ENCODE data around the gene IL1RAPL2.

The IL1RAPL2 gene

GRCh38 chrX:105461016-105461415 lies 895.0 kb downstream of the IL1RAPL2 start:
- DNase-seq (ENCODE audit: low read depth in 2 of 2), result no peak

GRCh38 chrX:105462186-105462585 lies 896.2 kb downstream of the IL1RAPL2 start:
- no peak for DNase-seq (ENCODE audit: low read depth in 2 of 2)

GRCh38 chrX:105463473-105463872 lies 897.5 kb downstream of the IL1RAPL2 start:
- DNase-seq (ENCODE audit: low read depth in 2 of 2), result no peak

- no peak for DNase-seq (ENCODE audit: low read depth in 2 of 2)
Observed at GRCh38 chrX:105464618-105465017, 898.6 kb downstream of the IL1RAPL2 start.

DNA sequence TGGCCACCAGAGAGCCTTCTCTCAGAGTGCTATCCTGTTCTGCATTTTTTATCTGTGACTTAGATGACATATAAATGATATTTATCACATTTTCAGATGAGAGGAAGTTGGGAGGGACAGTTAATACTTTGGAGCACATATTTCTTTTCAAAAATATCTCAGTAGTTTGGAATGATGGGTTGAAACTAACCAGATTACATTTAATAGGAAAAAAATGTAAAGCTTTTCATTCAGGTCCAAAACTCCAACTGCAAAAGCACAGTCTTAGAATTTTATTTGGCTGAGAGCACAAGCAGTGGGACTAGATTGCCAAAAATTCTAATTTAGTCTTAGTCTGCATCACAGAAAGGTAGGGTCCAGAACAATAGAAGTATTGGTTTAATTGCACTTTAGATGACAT lies 902.7 kb downstream of the IL1RAPL2 start:
- no peak for DNase-seq (ENCODE audit: low read depth in 2 of 2)

- DNase-seq (ENCODE audit: low read depth in 2 of 2), result no peak
Observed at GRCh38 chrX:105471597-105471996, 905.6 kb downstream of the IL1RAPL2 start.

DNA sequence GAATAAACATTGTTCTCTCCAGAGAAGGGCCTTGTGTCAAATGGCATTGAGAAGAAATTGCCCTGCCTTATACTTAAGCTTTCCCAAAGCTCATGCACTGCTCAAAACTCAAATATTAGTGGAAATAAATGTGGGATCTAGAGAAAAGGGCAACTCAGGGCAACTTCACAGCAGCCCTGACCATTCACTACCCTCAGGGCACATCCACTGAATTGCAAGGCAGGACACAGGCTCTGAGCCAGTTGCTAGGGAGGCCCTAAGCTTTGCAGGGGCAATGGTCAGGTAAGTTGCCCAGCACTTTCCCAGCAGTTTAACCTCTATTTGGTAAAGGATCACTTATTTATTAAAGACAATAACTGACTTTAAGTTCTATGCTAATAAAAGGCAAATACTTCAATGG lies 909.8 kb downstream of the IL1RAPL2 start:
- DNase-seq (ENCODE audit: low read depth in 2 of 2), result no peak

DNA sequence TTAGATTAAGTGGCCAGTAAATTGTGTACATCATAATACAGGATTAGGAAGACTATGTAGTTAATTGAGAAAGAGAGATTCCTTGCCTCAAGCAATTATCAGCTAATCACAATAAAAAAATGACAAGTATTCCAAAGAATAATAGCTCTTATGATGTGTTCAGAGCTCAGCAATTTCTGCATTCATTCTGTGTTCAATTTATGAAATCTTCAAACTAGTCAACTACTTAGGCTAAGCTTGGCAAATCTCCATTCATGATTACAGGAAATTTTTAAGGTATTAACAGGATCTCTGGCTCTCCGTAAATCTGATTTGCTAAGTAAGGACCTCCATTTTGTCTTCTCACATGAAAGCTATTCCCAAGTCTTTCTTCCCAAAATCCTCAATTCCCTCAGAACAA lies 911.4 kb downstream of the IL1RAPL2 start:
- no peak for DNase-seq (ENCODE audit: low read depth in 2 of 2)

GRCh38 chrX:105480646-105481310 lies 914.8 kb downstream of the IL1RAPL2 start:
- DNase-seq (ENCODE audit: low read depth in 2 of 2), result no peak

DNA sequence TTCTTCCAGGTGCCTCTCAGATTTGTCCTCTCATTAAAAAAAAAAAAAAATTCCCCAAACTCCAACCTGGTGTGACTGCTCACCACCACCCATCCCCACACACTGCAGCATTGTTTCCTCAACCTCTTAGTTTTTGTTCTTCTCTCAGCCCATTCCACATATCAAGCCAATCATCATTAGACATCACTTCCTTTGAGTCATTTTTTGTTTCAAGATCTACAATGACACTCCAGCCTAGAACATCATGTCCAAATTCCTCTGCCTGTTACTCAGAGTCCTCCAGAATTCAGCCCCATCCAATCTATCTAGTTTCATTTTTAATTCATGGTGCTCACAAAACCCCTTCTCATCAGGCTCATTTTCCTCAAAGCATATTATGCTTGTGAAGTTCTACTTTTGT lies 917.0 kb downstream of the IL1RAPL2 start:
- no peak for DNase-seq (ENCODE audit: low read depth in 2 of 2)

DNA sequence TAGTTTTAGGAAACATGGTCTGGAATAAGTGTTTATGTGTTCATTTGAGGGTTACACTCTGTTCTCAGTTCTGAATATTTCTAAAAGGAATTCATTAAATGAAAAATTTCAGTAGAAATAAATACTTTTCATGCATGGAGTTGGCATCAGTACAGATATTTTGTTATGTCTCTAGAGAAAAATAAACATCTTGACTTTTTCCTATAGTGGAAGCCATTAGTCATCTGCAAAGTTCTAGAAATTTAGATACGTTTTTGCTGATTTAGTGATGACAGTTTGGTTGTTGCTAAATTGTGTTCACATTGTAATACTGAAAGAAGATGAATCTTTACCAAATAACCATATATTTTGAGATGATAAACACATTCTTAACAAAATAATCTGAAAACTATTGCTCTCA lies 922.7 kb downstream of the IL1RAPL2 start:
- no peak for DNase-seq (ENCODE audit: low read depth in 2 of 2)

DNA sequence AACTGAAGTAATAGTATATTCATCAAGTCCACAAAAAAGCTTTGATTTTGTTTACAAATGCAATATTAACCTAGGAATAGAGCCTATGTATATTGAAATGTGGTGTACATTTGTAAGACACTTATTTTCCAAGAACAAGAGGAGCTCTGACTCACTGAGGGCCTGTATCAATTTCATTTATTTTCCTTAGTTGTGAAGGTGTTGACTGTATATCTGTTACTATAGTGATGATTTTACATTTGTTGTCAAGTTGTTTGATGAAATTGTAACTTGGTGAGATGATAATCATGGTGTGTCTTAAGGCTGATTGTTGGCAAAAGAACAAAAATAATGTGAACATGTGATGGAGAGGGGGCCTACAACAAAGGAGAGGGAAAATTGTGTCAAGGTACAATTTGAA lies 929.4 kb downstream of the IL1RAPL2 start:
- no peak for DNase-seq (ENCODE audit: low read depth in 2 of 2)

GRCh38 chrX:105502336-105502735 lies 936.3 kb downstream of the IL1RAPL2 start:
- no peak for DNase-seq (ENCODE audit: low read depth in 2 of 2)

DNA sequence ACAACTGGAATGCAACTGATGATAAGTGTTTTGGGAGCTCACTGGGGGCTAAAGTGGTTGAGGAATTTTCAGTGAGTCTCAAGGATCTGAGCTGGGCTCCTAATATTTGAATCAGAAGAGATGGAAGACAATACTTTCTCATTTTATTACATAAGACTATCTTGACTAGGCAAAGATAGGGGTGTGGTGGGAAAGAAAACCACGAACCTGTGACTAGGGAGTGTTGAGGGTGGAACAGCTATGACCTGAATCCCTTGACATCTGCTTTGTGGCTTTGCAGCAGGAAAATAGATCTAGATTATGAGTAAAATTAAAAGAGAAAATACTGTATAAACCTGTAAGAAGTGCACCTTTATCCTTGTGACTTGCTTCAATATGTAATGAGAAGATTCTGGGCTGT lies 949.6 kb downstream of the IL1RAPL2 start:
- DNase-seq (ENCODE audit: low read depth in 2 of 2), result no peak

- no peak for DNase-seq (ENCODE audit: low read depth in 2 of 2)
Observed at GRCh38 chrX:105526431-105526830, 960.4 kb downstream of the IL1RAPL2 start.

DNA sequence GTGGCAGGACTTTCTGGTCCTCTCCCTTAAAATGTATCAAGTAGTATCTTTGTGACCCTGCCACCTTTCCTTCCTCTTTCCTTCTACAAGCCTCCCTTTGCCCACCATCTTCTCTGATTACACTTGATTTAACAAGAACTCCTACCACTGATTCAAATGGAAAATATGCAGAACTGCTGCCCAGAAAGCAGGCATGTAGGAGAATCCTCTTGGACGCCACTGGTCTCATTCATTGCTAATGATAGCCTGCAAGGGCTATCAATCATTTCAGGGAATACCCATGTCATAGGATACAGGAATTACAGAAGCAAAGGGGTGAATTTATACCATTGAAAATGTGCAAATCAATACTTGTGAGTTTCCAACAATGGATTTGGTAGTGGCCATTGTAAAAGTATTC lies 961.8 kb downstream of the IL1RAPL2 start:
- no peak for DNase-seq (ENCODE audit: low read depth in 2 of 2)

DNA sequence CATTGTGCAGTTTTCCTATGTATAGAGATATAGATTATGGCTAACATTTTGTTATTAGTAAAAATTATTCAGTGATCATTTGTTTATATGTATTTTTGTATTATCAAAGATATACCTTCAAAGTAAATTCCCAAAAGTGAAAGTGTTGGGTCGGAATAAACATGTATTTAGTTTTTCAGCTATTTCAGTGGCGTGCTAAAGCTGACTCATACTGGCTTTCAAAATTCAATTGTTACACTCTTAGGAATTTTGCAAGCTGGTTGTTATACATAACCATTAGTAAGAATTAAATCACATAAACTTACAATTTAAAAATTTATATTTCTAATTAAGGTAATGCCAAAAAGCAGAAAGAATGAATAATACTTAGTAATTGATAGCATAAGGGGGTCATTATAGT lies 968.0 kb downstream of the IL1RAPL2 start:
- no peak for DNase-seq (ENCODE audit: low read depth in 2 of 2)

DNA sequence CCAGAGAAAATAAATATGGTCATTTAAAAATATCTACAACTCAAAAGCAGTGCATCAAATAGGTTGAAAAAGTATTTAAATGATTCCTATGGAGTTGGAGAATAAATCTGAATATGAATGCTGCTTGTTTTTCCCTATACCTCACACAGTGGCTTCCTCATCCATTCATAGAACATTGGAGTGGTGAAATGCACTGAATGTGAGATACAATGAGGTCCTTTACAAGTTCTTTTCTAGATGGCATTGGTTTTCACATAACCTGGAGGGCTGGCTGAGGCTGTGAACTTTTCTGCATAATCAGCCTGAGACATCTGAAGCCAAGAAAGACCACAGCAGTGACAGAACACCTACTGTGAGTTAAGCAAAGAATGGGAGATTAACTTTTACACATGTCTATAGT lies 977.3 kb downstream of the IL1RAPL2 start:
- no peak for DNase-seq (ENCODE audit: low read depth in 2 of 2)

GRCh38 chrX:105550043-105550663 lies 984.2 kb downstream of the IL1RAPL2 start:
- no peak for DNase-seq (ENCODE audit: low read depth in 2 of 2)

DNA sequence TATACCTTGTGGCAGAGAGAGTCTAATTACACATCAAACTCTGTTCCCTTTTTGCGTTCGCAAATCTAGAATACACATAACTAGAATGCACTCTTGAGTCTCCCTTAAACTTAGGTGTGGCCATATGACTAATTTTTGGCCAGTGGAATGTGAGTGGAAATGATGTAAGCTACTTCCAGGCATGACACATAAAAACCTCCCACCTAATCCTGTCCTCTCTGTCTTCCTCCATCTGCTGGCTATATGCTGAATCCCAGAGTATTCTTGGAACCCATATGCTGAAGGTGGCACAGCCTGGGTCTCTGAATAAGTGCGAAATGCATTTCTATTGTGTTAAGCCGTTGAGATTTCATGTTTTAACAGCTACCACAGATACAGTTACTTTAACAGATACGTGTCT lies 986.4 kb downstream of the IL1RAPL2 start:
- DNase-seq (ENCODE audit: low read depth in 2 of 2), result no peak

GRCh38 chrX:105553118-105553517 lies 987.1 kb downstream of the IL1RAPL2 start:
- DNase-seq (ENCODE audit: low read depth in 2 of 2), result no peak

- DNase-seq (ENCODE audit: low read depth in 2 of 2), result no peak
Observed at GRCh38 chrX:105564501-105564900, 998.5 kb downstream of the IL1RAPL2 start.

GRCh38 chrX:105565856-105566255 lies 999.9 kb downstream of the IL1RAPL2 start:
- DNase-seq (ENCODE audit: low read depth in 2 of 2), result no peak

GRCh38 chrX:105567082-105567481 lies 1001.1 kb downstream of the IL1RAPL2 start:
- DNase-seq (ENCODE audit: low read depth in 2 of 2), result no peak

All from stimulated activated CD4-positive, alpha-beta T cell treated with anti-CD3 and anti-CD28 coated beads, Interleukin-4, amount 100 ng/mL, for 48 hours (primary cell).